ENCODE measurements around the gene USP53.
A peak's percentile ranks its signal among the peaks of the same experiment; 100 is the strongest.
"Not testable (repeated sequence)": the region's sequence is repeated elsewhere in the genome, so short reads cannot be mapped to it uniquely, and the experiment has no call there.

The USP53 gene
- 29.6 to 81.7 (median 53.7) reads per million in 9 experiments for total RNA-seq

- peak; percentile 91 to 93 (median 92) for DNase-seq
Measured at GRCh38 chr4:119212234-119212963, at the start of gene USP53. Gene USP53, plus strand, starts transcription at chr4:119212713. Its CDS starts 27,047 bp downstream, at chr4:119239760.

GRCh38 chr4:119165767-119166166, 46.7 kb upstream of the USP53 start:
- no peaks in the 10 kb centered on the region for H3K36me3 Mint-ChIP-seq (ENCODE audit: insufficient read depth)
- peaks cover 12 to 24% of the 10 kb centered on the region in 2 donors for H3K27me3 Mint-ChIP-seq
- no peak for ATAC-seq (replicated peaks)
- no peaks in the 10 kb centered on the region for H3K9me3 Mint-ChIP-seq
- no peaks in the 10 kb centered on the region for H3K4me1 Mint-ChIP-seq (ENCODE audit: low read depth in 2 of 2)
- H3K4me3 Mint-ChIP-seq = no peak overlapping the region
- no peak overlapping the region for H3K27ac Mint-ChIP-seq
- DNase-seq = no peak

More at GRCh38 chr4:119212234-119212963, at the start of gene USP53:
- Mint-ChIP-seq H3K9me3 (no peaks in the 10 kb centered on the region), H3K36me3 (ENCODE audit: insufficient read depth) (peaks cover 18% of the 10 kb centered on the region), H3K4me1 (ENCODE audit: low read depth in 2 of 2) (peaks cover 22 to 23% of the 10 kb centered on the region in 2 donors), H3K4me3 (peak within 1 kb of the TSS; percentile 93 to 99), H3K27ac (peak within 1 kb of the TSS; percentile 84 to 96), H3K27me3 (no peaks in the 10 kb centered on the region)
- peak; percentile 89 for ATAC-seq (replicated peaks)

- ATAC-seq (replicated peaks) (no peak), DNase-seq (no peak)
- Mint-ChIP-seq H3K9me3 (no peaks in the 10 kb centered on the region), H3K4me1 (ENCODE audit: low read depth in 2 of 2) (no peaks in the 10 kb centered on the region), H3K27me3 (peaks cover 8 to 11% of the 10 kb centered on the region in 2 donors), H3K4me3 (no peak overlapping the region), H3K27ac (no peak overlapping the region), H3K36me3 (ENCODE audit: insufficient read depth) (no peaks in the 10 kb centered on the region)
Measured at GRCh38 chr4:119170195-119170594, 42.3 kb upstream of the USP53 start.

- Mint-ChIP-seq H3K9me3 (no peaks in the 10 kb centered on the region), H3K27me3 (peaks cover 10 to 14% of the 10 kb centered on the region in 2 donors), H3K27ac (no peak overlapping the region), H3K36me3 (ENCODE audit: insufficient read depth) (no peaks in the 10 kb centered on the region), H3K4me3 (no peak overlapping the region), H3K4me1 (ENCODE audit: low read depth in 2 of 2) (no peaks in the 10 kb centered on the region)
- no peak for DNase-seq
- ATAC-seq (replicated peaks) = no peak
Measured at GRCh38 chr4:119172223-119172622, 40.3 kb upstream of the USP53 start.

- not testable (repeated sequence) for H3K4me1 Mint-ChIP-seq (ENCODE audit: low read depth in 2 of 2); H3K4me3 Mint-ChIP-seq; DNase-seq; H3K36me3 Mint-ChIP-seq (ENCODE audit: insufficient read depth); H3K27ac Mint-ChIP-seq; H3K9me3 Mint-ChIP-seq; ATAC-seq (replicated peaks)
- H3K27me3 Mint-ChIP-seq = peaks cover 25 to 31% of the 10 kb centered on the region in 2 donors
Measured at GRCh38 chr4:119173729-119174361, 38.7 kb upstream of the USP53 start.

GRCh38 chr4:119179011-119179410, 33.5 kb upstream of the USP53 start:
- DNase-seq = no peak
- no peaks in the 10 kb centered on the region for H3K36me3 Mint-ChIP-seq (ENCODE audit: insufficient read depth)
- H3K27me3 Mint-ChIP-seq = peaks cover 40 to 48% of the 10 kb centered on the region in 2 donors
- H3K9me3 Mint-ChIP-seq = no peaks in the 10 kb centered on the region
- no peak overlapping the region for H3K4me3 Mint-ChIP-seq
- no peak for ATAC-seq (replicated peaks)
- H3K4me1 Mint-ChIP-seq (ENCODE audit: low read depth in 2 of 2) = no peaks in the 10 kb centered on the region
- no peak overlapping the region for H3K27ac Mint-ChIP-seq

GRCh38 chr4:119184128-119184527, 28.4 kb upstream of the USP53 start:
- Mint-ChIP-seq H3K9me3 (no peaks in the 10 kb centered on the region), H3K27me3 (peaks cover 27 to 29% of the 10 kb centered on the region in 2 donors), H3K4me3 (no peak overlapping the region), H3K36me3 (ENCODE audit: insufficient read depth) (no peaks in the 10 kb centered on the region), H3K27ac (no peak overlapping the region), H3K4me1 (ENCODE audit: low read depth in 2 of 2) (no peaks in the 10 kb centered on the region)
- no peak for DNase-seq
- no peak for ATAC-seq (replicated peaks)

- no peak overlapping the region for H3K27ac Mint-ChIP-seq
- H3K4me1 Mint-ChIP-seq (ENCODE audit: low read depth in 2 of 2) = no peaks in the 10 kb centered on the region
- no peak for ATAC-seq (replicated peaks)
- H3K9me3 Mint-ChIP-seq = no peaks in the 10 kb centered on the region
- DNase-seq = no peak
- peaks cover 8% of the 10 kb centered on the region in 2 donors for H3K27me3 Mint-ChIP-seq
- H3K4me3 Mint-ChIP-seq = no peak overlapping the region
- H3K36me3 Mint-ChIP-seq (ENCODE audit: insufficient read depth) = no peaks in the 10 kb centered on the region
Measured at GRCh38 chr4:119189638-119190037, 22.9 kb upstream of the USP53 start.

- Mint-ChIP-seq H3K9me3 (no peaks in the 10 kb centered on the region), H3K4me3 (no peak overlapping the region), H3K4me1 (ENCODE audit: low read depth in 2 of 2) (no peaks in the 10 kb centered on the region), H3K27me3 (peaks cover 3 to 5% of the 10 kb centered on the region in 2 donors), H3K36me3 (ENCODE audit: insufficient read depth) (no peaks in the 10 kb centered on the region), H3K27ac (no peak overlapping the region)
- ATAC-seq (replicated peaks) = no peak
- DNase-seq = no peak
Measured at GRCh38 chr4:119190354-119190753, 22.2 kb upstream of the USP53 start.

GRCh38 chr4:119191505-119191904, 21.0 kb upstream of the USP53 start:
- no peak for ATAC-seq (replicated peaks)
- Mint-ChIP-seq H3K4me1 (ENCODE audit: low read depth in 2 of 2) (no peaks in the 10 kb centered on the region), H3K9me3 (no peaks in the 10 kb centered on the region), H3K4me3 (no peak overlapping the region), H3K27me3 (peaks cover 11 to 15% of the 10 kb centered on the region in 2 donors), H3K27ac (no peak overlapping the region), H3K36me3 (ENCODE audit: insufficient read depth) (no peaks in the 10 kb centered on the region)
- no peak for DNase-seq

- H3K36me3 Mint-ChIP-seq (ENCODE audit: insufficient read depth) = no peaks in the 10 kb centered on the region
- no peak overlapping the region for H3K4me3 Mint-ChIP-seq
- no peak for DNase-seq
- H3K27me3 Mint-ChIP-seq = peaks cover 50 to 55% of the 10 kb centered on the region in 2 donors
- ATAC-seq (replicated peaks) = no peak
- H3K27ac Mint-ChIP-seq = no peak overlapping the region
- H3K4me1 Mint-ChIP-seq (ENCODE audit: low read depth in 2 of 2) = no peaks in the 10 kb centered on the region
- H3K9me3 Mint-ChIP-seq = no peaks in the 10 kb centered on the region
Measured at GRCh38 chr4:119197772-119198212, 14.7 kb upstream of the USP53 start.

- H3K36me3 Mint-ChIP-seq (ENCODE audit: insufficient read depth) = no peaks in the 10 kb centered on the region
- DNase-seq = no peak
- peaks cover 21 to 27% of the 10 kb centered on the region in 2 donors for H3K27me3 Mint-ChIP-seq
- no peak overlapping the region for H3K4me3 Mint-ChIP-seq
- H3K9me3 Mint-ChIP-seq = no peaks in the 10 kb centered on the region
- ATAC-seq (replicated peaks) = no peak
- no peaks in the 10 kb centered on the region for H3K4me1 Mint-ChIP-seq (ENCODE audit: low read depth in 2 of 2)
- no peak overlapping the region for H3K27ac Mint-ChIP-seq
Measured at GRCh38 chr4:119204916-119205315, 7.6 kb upstream of the USP53 start.

- Mint-ChIP-seq H3K4me1 (ENCODE audit: low read depth in 2 of 2) (peaks cover 1% of the 10 kb centered on the region in 2 donors), H3K36me3 (ENCODE audit: insufficient read depth) (no peaks in the 10 kb centered on the region), H3K4me3 (no peak overlapping the region), H3K27ac (no peak overlapping the region), H3K27me3 (peaks cover 13 to 19% of the 10 kb centered on the region in 2 donors), H3K9me3 (no peaks in the 10 kb centered on the region)
- no peak for ATAC-seq (replicated peaks)
- no peak for DNase-seq
Measured at GRCh38 chr4:119205690-119206089, 6.8 kb upstream of the USP53 start.

- no peak overlapping the region for H3K27ac Mint-ChIP-seq
- no peaks in the 10 kb centered on the region for H3K9me3 Mint-ChIP-seq
- H3K36me3 Mint-ChIP-seq (ENCODE audit: insufficient read depth) = no peaks in the 10 kb centered on the region
- DNase-seq (no peak), ATAC-seq (replicated peaks) (no peak)
- peaks cover 6% of the 10 kb centered on the region in 2 donors for H3K4me1 Mint-ChIP-seq (ENCODE audit: low read depth in 2 of 2)
- H3K4me3 Mint-ChIP-seq = no peak overlapping the region
- H3K27me3 Mint-ChIP-seq = peaks cover 8 to 14% of the 10 kb centered on the region in 2 donors
Measured at GRCh38 chr4:119206178-119206577, 6.3 kb upstream of the USP53 start.

All from effector memory CD8-positive, alpha-beta T cell (primary cell).